HG03064 (cell line): ENCODE data around the gene RPL35A.
"Not testable (repeated sequence)": the region's sequence is repeated elsewhere in the genome, so short reads cannot be mapped to it uniquely, and the experiment has no call there.

Experiments
- ATAC-seq: cut with Tn5 transposase; IDR thresholded peaks from one replicate; pipeline ENCODE4 v1.9.1; 2021; ENCODE audit warnings: low read depth; ENCODE audit not compliant: unreplicated experiment

Gene RPL35A

GRCh38 chr3:197949778-197950676 is at the start of gene RPL35A:
RPL35A (plus strand) TSS chr3:197950190; CDS start chr3:197950968, 778 bp downstream.
- peak; percentile 86 for ATAC-seq

GRCh38 chr3:197901626-197902025 is 48.4 kb upstream of the RPL35A start:
- ATAC-seq: no peak

GRCh38 chr3:197906023-197906849 is 43.8 kb upstream of the RPL35A start:
- peak; percentile 84 for ATAC-seq

GRCh38 chr3:197906850-197907187 is 43.2 kb upstream of the RPL35A start:
- ATAC-seq: no peak

GRCh38 chr3:197907196-197907595 is 42.8 kb upstream of the RPL35A start:
- no peak for ATAC-seq

GRCh38 chr3:197908550-197908949 is 41.4 kb upstream of the RPL35A start:
- not testable (repeated sequence) for ATAC-seq

GRCh38 chr3:197908957-197909701 is 40.9 kb upstream of the RPL35A start:
- no peak for ATAC-seq

GRCh38 chr3:197912741-197913476 is 37.1 kb upstream of the RPL35A start:
- ATAC-seq: no peak

- no peak for ATAC-seq
Measured at GRCh38 chr3:197913641-197914380, 36.2 kb upstream of the RPL35A start.

GRCh38 chr3:197921429-197922275 is 28.3 kb upstream of the RPL35A start:
- not testable (repeated sequence) for ATAC-seq

- no peak for ATAC-seq
Measured at GRCh38 chr3:197926418-197926817, 23.6 kb upstream of the RPL35A start.

- ATAC-seq: not testable (repeated sequence)
Measured at GRCh38 chr3:197927578-197927977, 22.4 kb upstream of the RPL35A start.

- ATAC-seq: no peak
Measured at GRCh38 chr3:197936819-197937384, 13.1 kb upstream of the RPL35A start.

GRCh38 chr3:197940745-197941384 is 9.1 kb upstream of the RPL35A start:
- ATAC-seq: no peak

GRCh38 chr3:197942956-197943556 is 6.9 kb upstream of the RPL35A start:
- ATAC-seq: no peak

- ATAC-seq: no peak
Measured at GRCh38 chr3:197949191-197949777, 706 bp upstream of the RPL35A start.

- ATAC-seq: no peak
Measured at GRCh38 chr3:197950677-197951061, 679 bp downstream of the RPL35A start.
